Stimulated activated CD8-positive, alpha-beta memory T cell treated with anti-CD3 and anti-CD28 coated beads, Interleukin-12 subunit alpha, Interleukin-12 subunit beta, amount 100 ng/mL, for 4 hours (primary cell): ENCODE results near the gene PPP4R4.
"Not testable (repeated sequence)": the region's sequence is repeated elsewhere in the genome, so short reads cannot be mapped to it uniquely, and the experiment has no call there.

ENCODE experiments used
- DNase-seq: peaks from one replicate; pipeline ENCODE4 v3.0.0-alpha.2; 2020; ENCODE audit warnings: low read depth

The PPP4R4 gene

DNA sequence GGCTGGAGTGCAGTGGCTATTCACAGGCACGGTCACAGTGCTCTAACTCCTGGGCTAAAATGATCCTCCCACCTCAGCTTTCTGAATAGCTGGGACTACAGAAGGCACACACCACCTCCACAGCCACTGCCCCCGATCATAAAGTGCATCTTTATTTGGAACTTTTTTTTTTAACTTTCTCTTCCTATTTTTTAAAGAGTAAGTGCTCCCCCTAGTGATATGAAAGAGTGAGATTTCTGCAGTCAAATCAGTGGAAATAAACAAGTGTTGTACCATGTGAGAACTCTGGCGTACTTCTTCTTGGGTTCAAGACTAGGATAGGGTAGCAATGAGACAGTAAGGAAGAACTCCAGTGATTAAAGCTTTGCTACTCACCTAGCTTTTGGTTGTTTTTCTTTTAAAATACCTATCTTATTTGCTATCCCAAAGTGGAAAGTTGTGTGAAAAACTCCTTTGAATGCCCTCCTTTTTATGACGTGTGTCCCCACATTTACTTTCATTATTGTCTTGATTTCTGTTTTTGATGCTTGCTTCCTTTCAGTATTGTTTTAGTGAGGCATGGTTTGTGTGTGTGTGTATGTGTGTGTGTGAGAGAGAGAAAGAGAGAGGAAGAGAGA, 6.6 kb downstream of the PPP4R4 start:
- no peak for DNase-seq

DNA sequence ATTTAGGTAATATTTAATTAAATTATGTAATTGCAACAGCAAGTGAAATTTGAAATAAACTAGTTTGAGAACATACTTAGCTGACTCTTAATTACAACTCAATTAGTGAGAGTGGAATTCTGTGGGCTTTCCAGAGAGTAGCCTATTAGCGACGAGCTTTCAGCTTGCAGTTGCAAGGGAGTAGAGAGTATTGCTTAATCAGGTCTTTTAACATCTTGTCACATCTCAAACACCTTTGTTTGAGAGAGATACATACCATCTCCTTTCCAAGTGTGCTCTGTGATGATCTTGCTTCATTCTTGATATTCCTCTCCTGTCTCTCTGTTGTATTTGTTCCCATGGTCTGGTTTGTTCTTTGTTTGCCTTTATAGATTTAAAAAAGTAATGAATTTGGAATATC, 7.7 kb downstream of the PPP4R4 start:
- DNase-seq: no peak

GRCh38 chr14:94192536-94192935, 18.4 kb downstream of the PPP4R4 start:
- no peak for DNase-seq

GRCh38 chr14:94193776-94194175, 19.7 kb downstream of the PPP4R4 start:
- no peak for DNase-seq

DNA sequence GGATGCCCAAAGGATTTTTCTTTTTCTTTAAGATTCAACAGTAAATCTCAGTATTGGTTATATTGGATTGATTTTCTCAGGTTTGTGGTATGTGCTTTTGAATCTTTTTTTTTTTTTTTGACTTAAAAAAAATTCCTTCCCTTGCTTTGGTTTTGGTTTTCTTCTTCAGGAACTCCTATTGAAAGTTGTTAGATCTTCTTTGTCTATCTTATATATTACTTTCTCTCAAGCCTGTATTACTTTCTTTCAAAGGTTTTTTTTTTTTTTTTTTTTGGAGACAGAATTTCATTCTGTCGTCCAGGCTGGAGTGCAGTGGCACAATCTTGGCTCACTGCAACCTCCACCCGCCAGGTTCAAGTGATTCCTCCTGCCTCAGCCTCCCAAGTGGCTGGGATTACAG, 21.9 kb downstream of the PPP4R4 start:
- no peak for DNase-seq

DNA sequence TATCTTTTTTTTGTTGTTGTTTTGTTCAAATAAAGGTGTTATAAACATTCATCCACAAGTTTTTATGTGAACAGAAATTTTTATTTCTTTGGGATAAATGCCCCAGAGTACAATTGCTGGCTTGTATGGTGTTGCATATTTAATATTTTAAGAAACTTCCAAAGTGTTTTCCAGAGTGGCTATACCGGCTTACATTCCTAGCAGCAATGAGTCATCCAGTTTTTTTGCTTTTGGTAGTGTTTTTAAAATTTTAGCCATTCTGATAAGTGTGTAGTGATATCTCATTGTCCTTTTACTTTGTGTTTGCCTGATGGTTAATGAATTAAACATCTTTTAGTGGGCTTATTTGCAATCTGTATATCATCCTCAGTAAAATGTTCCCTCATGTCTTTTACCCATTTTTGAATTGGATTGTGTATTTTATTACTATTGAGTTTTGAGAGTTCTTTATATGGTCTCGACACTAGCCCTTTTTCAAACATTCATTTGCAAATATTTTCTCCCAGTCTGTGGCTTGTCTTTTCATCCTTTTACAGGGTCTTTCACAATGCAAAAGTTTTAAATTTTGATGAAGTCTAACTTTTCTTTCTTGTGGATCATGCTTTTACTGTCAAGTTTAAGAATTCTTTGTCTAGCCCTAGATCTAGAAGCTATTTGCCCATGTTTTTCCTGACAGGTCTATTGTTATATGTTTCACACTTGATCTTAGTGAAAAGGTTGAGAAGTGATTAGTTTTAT, 29.5 kb downstream of the PPP4R4 start:
- DNase-seq: no peak

- no peak for DNase-seq
These were observed 38.9 kb downstream of the PPP4R4 start for GRCh38 chr14:94213021-94213420.

- no peak for DNase-seq
These were observed 39.6 kb downstream of the PPP4R4 start for GRCh38 chr14:94213741-94214140.

GRCh38 chr14:94217116-94217515, 43.0 kb downstream of the PPP4R4 start:
- no peak for DNase-seq

- not testable (repeated sequence) for DNase-seq
These were observed 44.2 kb downstream of the PPP4R4 start for GRCh38 chr14:94218198-94218886.

GRCh38 chr14:94224040-94224439, 49.9 kb downstream of the PPP4R4 start:
- no peak for DNase-seq

GRCh38 chr14:94225460-94226378, 51.6 kb downstream of the PPP4R4 start:
- no peak for DNase-seq

GRCh38 chr14:94227029-94227428, 52.9 kb downstream of the PPP4R4 start:
- no peak for DNase-seq

- DNase-seq: no peak
These were observed 62.9 kb downstream of the PPP4R4 start for GRCh38 chr14:94237046-94237445.

GRCh38 chr14:94237983-94238382, 63.9 kb downstream of the PPP4R4 start:
- DNase-seq: no peak

DNA sequence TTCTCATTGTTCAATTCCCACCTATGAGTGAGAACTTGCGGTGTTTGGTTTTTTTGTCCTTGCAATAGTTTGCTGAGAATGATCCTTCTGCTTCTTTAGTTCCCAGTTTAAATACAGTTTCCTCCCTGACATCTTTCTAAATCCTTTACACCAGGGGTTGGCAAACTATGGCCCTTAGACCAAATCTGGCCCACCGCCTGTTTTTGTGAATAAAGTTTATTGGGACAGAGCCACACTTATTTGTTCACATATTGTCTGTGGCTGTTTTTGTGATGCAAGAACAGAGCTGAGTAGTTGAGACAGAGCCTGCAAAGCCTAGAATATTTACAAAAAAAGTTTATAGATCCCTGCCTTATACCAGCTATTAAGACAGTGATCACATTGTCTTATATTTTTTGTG, 65.3 kb downstream of the PPP4R4 start:
- no peak for DNase-seq

DNA sequence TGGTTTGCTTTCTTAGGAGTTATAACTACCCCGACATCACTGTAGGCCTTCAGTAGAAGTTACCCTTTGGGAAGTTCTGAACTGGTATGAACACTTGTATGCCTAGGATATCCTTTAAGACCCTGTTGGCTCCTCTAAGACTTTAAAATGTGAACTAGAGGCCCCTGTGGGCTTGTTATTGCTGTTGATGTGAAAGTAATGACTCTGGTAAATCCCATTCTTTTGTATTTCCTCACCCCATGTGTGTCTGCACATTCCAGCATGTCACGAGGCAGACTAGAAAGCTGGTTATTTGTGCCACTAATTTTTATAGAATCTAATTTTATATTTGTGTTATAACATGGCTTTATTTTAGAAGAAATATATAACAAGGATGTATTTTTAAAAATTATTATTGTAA, 70.1 kb downstream of the PPP4R4 start:
- DNase-seq: no peak

DNA sequence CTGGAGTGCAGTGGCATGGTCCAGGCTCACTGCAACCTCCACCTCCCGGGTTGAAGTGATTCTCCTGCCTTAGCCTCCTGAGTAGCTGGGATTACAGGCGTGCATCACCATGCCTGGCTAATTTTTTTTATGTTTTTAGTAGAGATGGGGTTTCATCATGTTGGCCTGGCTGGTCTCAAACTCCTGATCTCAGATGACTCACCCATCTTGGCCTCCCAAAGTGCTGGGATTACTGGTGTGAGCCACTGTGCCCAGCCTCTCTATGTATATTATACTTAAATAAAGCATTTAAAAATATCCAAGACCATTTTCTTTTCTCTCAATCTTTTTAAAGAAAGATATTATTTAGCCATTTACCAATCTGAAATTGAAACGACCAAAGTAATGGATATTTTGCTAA, 90.1 kb downstream of the PPP4R4 start:
- DNase-seq: not testable (repeated sequence)

DNA sequence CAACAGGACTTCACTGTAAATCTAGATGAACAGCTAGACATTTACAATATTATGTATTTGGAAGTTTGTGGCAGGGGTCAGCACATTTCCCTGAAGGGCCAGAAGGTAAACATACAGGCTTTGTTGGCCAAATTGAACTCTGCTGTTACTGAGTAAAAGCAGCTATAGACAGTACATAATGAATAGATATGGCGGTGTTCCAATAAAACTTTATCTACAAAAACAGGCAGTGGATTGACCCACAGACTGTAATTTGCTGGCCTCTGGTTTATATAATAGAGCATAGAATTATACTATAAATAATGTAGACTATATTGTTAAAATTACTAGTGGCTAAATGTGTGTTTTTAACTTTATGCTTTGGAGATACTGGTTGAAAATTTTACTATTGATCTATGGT, 93.2 kb downstream of the PPP4R4 start:
- DNase-seq: no peak

DNA sequence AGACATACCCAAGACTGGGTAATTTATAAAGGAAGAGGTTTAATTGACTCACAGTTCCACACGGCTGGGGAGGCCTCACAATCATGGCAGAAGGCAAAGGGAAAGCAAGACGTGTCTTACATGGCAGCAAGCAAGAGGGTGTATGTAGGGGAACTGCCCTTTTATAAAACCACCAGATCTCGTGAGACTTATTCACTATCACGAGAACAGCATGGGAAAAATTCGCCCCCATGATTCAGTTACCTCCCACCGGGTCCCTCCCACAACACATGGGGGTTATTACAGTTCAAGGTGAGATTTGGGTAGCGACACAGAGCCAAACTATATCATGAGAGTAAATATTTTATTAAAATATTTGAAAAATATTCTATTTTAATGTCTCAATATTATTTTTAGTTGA, 94.5 kb downstream of the PPP4R4 start:
- not testable (repeated sequence) for DNase-seq

DNA sequence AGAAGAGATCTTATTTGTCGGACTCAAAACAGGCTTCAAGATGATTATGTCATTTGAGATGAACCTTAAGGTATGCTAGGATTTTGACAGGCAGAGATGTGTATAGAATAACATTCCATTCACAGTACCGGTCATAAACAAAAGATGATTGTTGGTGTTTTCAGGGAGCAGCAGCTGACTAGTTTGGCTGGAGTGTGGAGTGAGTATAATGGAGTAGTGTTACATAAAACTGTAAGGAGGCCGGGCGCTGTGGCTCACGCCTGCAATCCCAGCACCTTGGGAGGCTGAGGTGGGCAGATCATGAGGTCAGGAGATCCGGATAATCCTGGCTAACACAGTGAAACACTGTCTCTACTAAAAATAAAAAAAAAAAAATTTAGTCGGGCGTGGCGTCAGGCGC, 95.0 kb downstream of the PPP4R4 start:
- no peak for DNase-seq

DNA sequence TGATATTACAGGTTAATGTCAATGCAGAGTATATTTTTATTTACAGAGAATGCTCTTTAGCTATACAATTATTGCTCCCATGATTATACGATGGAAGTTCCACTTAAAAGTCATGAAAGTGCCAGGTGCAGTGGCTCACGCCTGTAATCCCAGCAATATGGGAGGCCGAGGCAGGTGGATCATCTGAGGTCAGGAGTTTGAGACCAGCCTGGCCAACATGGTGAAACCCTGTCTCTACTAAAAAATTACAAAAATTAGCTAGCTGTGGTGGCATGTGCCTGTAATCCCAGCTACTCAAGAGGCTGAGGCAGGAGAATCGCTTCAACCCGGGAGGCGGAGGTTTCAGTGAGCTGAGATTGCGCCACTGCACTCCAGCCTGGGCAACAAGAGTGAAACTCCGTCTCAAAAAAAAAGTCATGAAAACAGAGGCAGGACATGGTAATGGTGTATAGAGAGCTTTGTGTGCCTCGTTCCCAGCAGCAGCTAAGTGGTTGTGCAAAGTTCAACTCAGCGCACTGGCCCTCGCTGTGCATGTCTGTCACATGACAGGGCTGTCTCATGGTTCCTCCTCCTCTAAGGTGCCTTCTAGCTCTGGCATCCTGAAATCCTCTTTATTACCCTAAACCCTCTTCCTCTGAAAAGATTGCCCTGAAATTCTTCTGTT, 102.9 kb downstream of the PPP4R4 start:
- not testable (repeated sequence) for DNase-seq
